Measurements from ENCODE around the gene PPIF. TPM values are rescaled to one million over a fixed set of nuclear protein-coding genes. Genes with fewer than 3 reads are reported as not detected.

PPIF gene
- total RNA-seq, 1 experiment from 2014 or later = 203 TPM

GRCh38 chr10:79316671-79317431 lies 30.4 kb upstream of the PPIF start:
- intact Hi-C loops (cut with micrococcal nuclease; ENCODE audit: unreplicated experiment) = no loop called here
- Histone ChIP-seq H3K4me1 (replicated peaks; ENCODE audit: insufficient read depth) (peaks cover 58% of the 10 kb centered on the region), H3K4me2 (peak overlapping the region; percentile 59), H3K4me3 (no peak overlapping the region; the same call in 1 of the 2 replicates), H3K27ac (peak overlapping the region; percentile 82), H3K36me3 (ENCODE audit: low read depth) (no peaks in the 10 kb centered on the region; the same call in 1 of the 2 replicates), H3K79me2 (ENCODE audit: low read depth) (no peaks in the 10 kb centered on the region), H3K9me2 (ENCODE audit: insufficient read depth) (no peaks in the 10 kb centered on the region), H2AFZ (no peak overlapping the region), H3K9me3 (ENCODE audit: insufficient read depth, low read depth) (no peaks in the 10 kb centered on the region; the same call in 1 of the 2 replicates), H3K27me3 (ENCODE audit: insufficient read depth, low read depth) (no peaks in the 10 kb centered on the region), H4K20me1 (ENCODE audit: insufficient read depth) (no peaks in the 10 kb centered on the region), H3F3A (ENCODE audit: insufficient read depth, low read depth) (peaks cover 60% of the 10 kb centered on the region; the same call in 1 of the 2 replicates)
- TF ChIP-seq EZH2 (IDR thresholded peaks at IDR 0.05; ENCODE audit: low read depth) (no peak), CTCF (conservative IDR thresholded peaks at IDR 0.05) (no peak)
- CTCF ChIA-PET = interaction anchor here (1.0 kb wide), 1 partner anchor 17 kb away, joined by 3 read pairs; no protein-coding TSS in a partner anchor
- POLR2A ChIA-PET (ENCODE audit: unreplicated experiment) = interaction anchor here (0.6 kb wide), 1 partner anchor 1377 kb away, joined by 3 read pairs; no protein-coding TSS in a partner anchor
- BruUV-seq (replicated peaks) = no TSS peak
- no peak for DNase-seq

GRCh38 chr10:79318369-79318768 lies 28.9 kb upstream of the PPIF start:
- Histone ChIP-seq H2AFZ (no peak overlapping the region), H3F3A (ENCODE audit: insufficient read depth, low read depth) (peaks cover 72% of the 10 kb centered on the region; the same call in 1 of the 2 replicates), H3K4me1 (replicated peaks; ENCODE audit: insufficient read depth) (peaks cover 73% of the 10 kb centered on the region), H3K27ac (peak overlapping the region; percentile 82), H3K36me3 (ENCODE audit: low read depth) (no peaks in the 10 kb centered on the region; the same call in 1 of the 2 replicates), H4K20me1 (ENCODE audit: insufficient read depth) (no peaks in the 10 kb centered on the region), H3K27me3 (ENCODE audit: insufficient read depth, low read depth) (no peaks in the 10 kb centered on the region), H3K4me3 (no peak overlapping the region), H3K9me3 (ENCODE audit: insufficient read depth, low read depth) (no peaks in the 10 kb centered on the region; the same call in 1 of the 2 replicates), H3K79me2 (ENCODE audit: low read depth) (no peaks in the 10 kb centered on the region), H3K9me2 (ENCODE audit: insufficient read depth) (no peaks in the 10 kb centered on the region; the same call in 1 of the 2 replicates), H3K4me2 (peak overlapping the region; percentile 59)
- intact Hi-C loops (cut with micrococcal nuclease; ENCODE audit: unreplicated experiment) = no loop called here
- TF ChIP-seq EZH2 (IDR thresholded peaks at IDR 0.05; ENCODE audit: low read depth) (no peak), CTCF (conservative IDR thresholded peaks at IDR 0.05) (no peak)
- BruUV-seq (replicated peaks) = no TSS peak
- POLR2A ChIA-PET (ENCODE audit: unreplicated experiment) = interaction anchor here (0.7 kb wide), 1 partner anchor 1455 kb away, joined by 3 read pairs; no protein-coding TSS in a partner anchor
- no peak for DNase-seq
- CTCF ChIA-PET = interaction anchor here (1.4 kb wide), 1 partner anchor 27 kb away, joined by 3 read pairs; no protein-coding TSS in a partner anchor

- TF ChIP-seq EZH2 (IDR thresholded peaks at IDR 0.05; ENCODE audit: low read depth) = no peak
- TF ChIP-seq CTCF (conservative IDR thresholded peaks at IDR 0.05) = no peak
- no peaks in the 10 kb centered on the region; the same call in 1 of the 2 replicates for H3K9me3 ChIP-seq (ENCODE audit: insufficient read depth, low read depth)
- H3K27me3 ChIP-seq (ENCODE audit: insufficient read depth, low read depth) = no peaks in the 10 kb centered on the region
- no peaks in the 10 kb centered on the region; the same call in 1 of the 2 replicates for H3K9me2 ChIP-seq (ENCODE audit: insufficient read depth)
- no peaks in the 10 kb centered on the region for H3K79me2 ChIP-seq (ENCODE audit: low read depth)
- peak overlapping the region; percentile 25; the same call in 1 of the 2 replicates for H3K4me2 ChIP-seq
- H3F3A ChIP-seq (ENCODE audit: insufficient read depth, low read depth) = peaks cover 72% of the 10 kb centered on the region; the same call in 1 of the 2 replicates
- no peaks in the 10 kb centered on the region for H3K36me3 ChIP-seq (ENCODE audit: low read depth)
- peaks cover 76% of the 10 kb centered on the region for H3K4me1 ChIP-seq (replicated peaks; ENCODE audit: insufficient read depth)
- no peak overlapping the region for H3K4me3 ChIP-seq
- intact Hi-C loops (cut with micrococcal nuclease; ENCODE audit: unreplicated experiment) = no loop called here
- DNase-seq = no peak
- no peak overlapping the region for H2AFZ ChIP-seq
- CTCF ChIA-PET = no interaction called here
- H3K27ac ChIP-seq = peak overlapping the region; percentile 82
- H4K20me1 ChIP-seq (ENCODE audit: insufficient read depth) = no peaks in the 10 kb centered on the region
- POLR2A ChIA-PET (ENCODE audit: unreplicated experiment) = no interaction called here
- BruUV-seq (replicated peaks) = no TSS peak
Observed at GRCh38 chr10:79319115-79319771, 28.0 kb upstream of the PPIF start.
